D721Med (cell line): ENCODE measurements around the gene GPAM.

Source experiments
- DNase-seq: peaks from one replicate; pipeline ENCODE4 v3.0.0; 2011; ENCODE audit warnings: low spot score; ENCODE audit not compliant: insufficient read length
- FAIRE-seq: peaks from 2 replicates; lab custom pipeline; 2011; peaks lifted over from hg19 to GRCh38; lab: Jason Lieb, UNC
- TF ChIP-seq, protein P1 (sequence below): IDR thresholded peaks from 2 replicates; pipeline ENCODE4 v1.5.1; 2012; ENCODE audit warnings: mild to moderate bottlenecking, control low read depth; ENCODE audit not compliant: insufficient read depth; ENCODE audit errors: missing control alignments

Gene GPAM

GRCh38 chr10:112221545-112221944, 38.0 kb upstream of the GPAM start:
- DNase-seq (no peak), FAIRE-seq (no peak)
- TF ChIP-seq, protein P1, sequence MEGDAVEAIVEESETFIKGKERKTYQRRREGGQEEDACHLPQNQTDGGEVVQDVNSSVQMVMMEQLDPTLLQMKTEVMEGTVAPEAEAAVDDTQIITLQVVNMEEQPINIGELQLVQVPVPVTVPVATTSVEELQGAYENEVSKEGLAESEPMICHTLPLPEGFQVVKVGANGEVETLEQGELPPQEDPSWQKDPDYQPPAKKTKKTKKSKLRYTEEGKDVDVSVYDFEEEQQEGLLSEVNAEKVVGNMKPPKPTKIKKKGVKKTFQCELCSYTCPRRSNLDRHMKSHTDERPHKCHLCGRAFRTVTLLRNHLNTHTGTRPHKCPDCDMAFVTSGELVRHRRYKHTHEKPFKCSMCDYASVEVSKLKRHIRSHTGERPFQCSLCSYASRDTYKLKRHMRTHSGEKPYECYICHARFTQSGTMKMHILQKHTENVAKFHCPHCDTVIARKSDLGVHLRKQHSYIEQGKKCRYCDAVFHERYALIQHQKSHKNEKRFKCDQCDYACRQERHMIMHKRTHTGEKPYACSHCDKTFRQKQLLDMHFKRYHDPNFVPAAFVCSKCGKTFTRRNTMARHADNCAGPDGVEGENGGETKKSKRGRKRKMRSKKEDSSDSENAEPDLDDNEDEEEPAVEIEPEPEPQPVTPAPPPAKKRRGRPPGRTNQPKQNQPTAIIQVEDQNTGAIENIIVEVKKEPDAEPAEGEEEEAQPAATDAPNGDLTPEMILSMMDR, result no peak

- no peak for DNase-seq
- FAIRE-seq, result no peak
- TF ChIP-seq, protein P1, result no peak
Observed at GRCh38 chr10:112218960-112219359, 35.4 kb upstream of the GPAM start.

DNA sequence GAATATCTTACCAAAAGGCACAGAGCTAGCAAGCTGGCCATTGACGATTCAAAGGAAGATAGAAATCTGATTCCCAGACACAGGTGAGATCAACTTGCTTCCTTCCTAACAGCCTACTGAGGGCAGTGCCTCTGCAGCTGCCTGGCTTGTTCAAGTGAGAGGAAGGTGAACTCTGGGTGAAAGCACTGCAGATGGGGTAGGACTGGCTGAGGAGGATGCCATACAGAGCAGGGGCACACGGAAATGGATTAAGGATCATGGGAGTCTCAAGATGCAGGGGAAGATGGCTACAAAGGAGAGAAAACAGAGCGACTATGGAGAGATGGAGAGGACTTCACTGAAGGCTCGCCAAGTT, 34.4 kb upstream of the GPAM start:
- no peak for FAIRE-seq
- TF ChIP-seq, protein P1, result no peak
- DNase-seq, result no peak

- FAIRE-seq, result no peak
- DNase-seq, result no peak
- TF ChIP-seq, protein P1, result no peak
Observed at GRCh38 chr10:112217386-112218035, 33.9 kb upstream of the GPAM start.

GRCh38 chr10:112216966-112217365, 33.4 kb upstream of the GPAM start:
- TF ChIP-seq, protein P1, result no peak
- no peak for FAIRE-seq
- DNase-seq, result no peak

- FAIRE-seq, result no peak
- no peak for DNase-seq
- TF ChIP-seq, protein P1, result no peak
Observed at GRCh38 chr10:112216151-112216550, 32.6 kb upstream of the GPAM start.

- TF ChIP-seq, protein P1, result no peak
- FAIRE-seq (no peak), DNase-seq (no peak)
Observed at GRCh38 chr10:112215342-112215774, 31.8 kb upstream of the GPAM start.
